HEK293 (cell line): Measurements from ENCODE around the gene FLNC.

Experiments
- GLI4 ChIP-seq: fragments of 450-650 bp; formaldehyde crosslinking; IDR thresholded peaks from 2 replicates; pipeline ENCODE4 v1.5.1; 2016; ENCODE audit warnings: missing biosample characterization, missing genetic modification characterization
- HIC1 ChIP-seq: fragments of 450-650 bp; formaldehyde crosslinking; IDR thresholded peaks from 2 replicates; pipeline ENCODE4 v1.5.1; 2016; ENCODE audit warnings: missing biosample characterization, missing genetic modification characterization
- HOXA7 ChIP-seq: sonication (generic); formaldehyde crosslinking; IDR thresholded peaks from 2 replicates; pipeline ENCODE4 v1.8.1; 2022; ENCODE audit warnings: missing genetic modification reagents, borderline replicate concordance
- MZF1 ChIP-seq: fragments of 450-650 bp; formaldehyde crosslinking; IDR thresholded peaks from 2 replicates; pipeline ENCODE4 v1.5.1; 2017; ENCODE audit warnings: missing biosample characterization, missing genetic modification characterization, borderline replicate concordance
- PBX3 ChIP-seq: sonication (generic); formaldehyde crosslinking; IDR thresholded peaks from 2 replicates; pipeline ENCODE4 v1.8.1; 2022; ENCODE audit warnings: mild to moderate bottlenecking, moderate library complexity, missing genetic modification reagents
- REST ChIP-seq: fragments of 450-650 bp; formaldehyde crosslinking; IDR thresholded peaks from 2 replicates; pipeline ENCODE4 v1.5.1; 2016; ENCODE audit warnings: missing biosample characterization, missing genetic modification characterization
- SP7 ChIP-seq: fragments of 450-650 bp; formaldehyde crosslinking; IDR thresholded peaks from 2 replicates; pipeline ENCODE4 v1.5.1; 2016; ENCODE audit warnings: missing biosample characterization, missing genetic modification characterization
- ZBTB7A ChIP-seq: fragments of 450-650 bp; formaldehyde crosslinking; IDR thresholded peaks from 2 replicates; pipeline ENCODE4 v1.5.1; 2016; ENCODE audit warnings: low read depth, missing biosample characterization, missing genetic modification characterization
- ZNF132 ChIP-seq: fragments of 450-650 bp; formaldehyde crosslinking; IDR thresholded peaks from 2 replicates; pipeline ENCODE4 v1.5.1; 2017; ENCODE audit warnings: missing biosample characterization, missing genetic modification characterization, borderline replicate concordance
- ZNF155 ChIP-seq: fragments of 450-650 bp; formaldehyde crosslinking; IDR thresholded peaks from 2 replicates; pipeline ENCODE4 v1.5.1; 2016; ENCODE audit warnings: missing biosample characterization, missing genetic modification characterization
- ZNF19 ChIP-seq: fragments of 450-650 bp; formaldehyde crosslinking; IDR thresholded peaks from 2 replicates; pipeline ENCODE4; 2016; ENCODE audit warnings: missing biosample characterization, missing genetic modification characterization, low read depth
- ZNF23 ChIP-seq: fragments of 450-650 bp; formaldehyde crosslinking; IDR thresholded peaks from 2 replicates; pipeline ENCODE4 v1.5.1; 2016; ENCODE audit warnings: missing biosample characterization, missing genetic modification characterization, borderline replicate concordance
- ZNF26 ChIP-seq: fragments of 450-650 bp; formaldehyde crosslinking; IDR thresholded peaks from 2 replicates; pipeline ENCODE4 v1.5.1; 2016; ENCODE audit warnings: missing biosample characterization, missing genetic modification characterization
- ZNF302 ChIP-seq: fragments of 450-650 bp; formaldehyde crosslinking; IDR thresholded peaks from 2 replicates; pipeline ENCODE4 v1.5.1; 2016; ENCODE audit warnings: missing biosample characterization, missing genetic modification characterization, low read depth
- ZNF404 ChIP-seq: fragments of 450-650 bp; formaldehyde crosslinking; IDR thresholded peaks from 2 replicates; pipeline ENCODE4 v1.5.1; 2017; ENCODE audit warnings: missing biosample characterization, missing genetic modification characterization
- ZNF426 ChIP-seq: fragments of 450-650 bp; formaldehyde crosslinking; IDR thresholded peaks from 2 replicates; pipeline ENCODE4 v1.5.1; 2017; ENCODE audit warnings: missing biosample characterization, missing genetic modification characterization, mild to moderate bottlenecking, inconsistent platforms, moderate library complexity
- ZNF514 ChIP-seq: fragments of 450-650 bp; formaldehyde crosslinking; IDR thresholded peaks from 2 replicates; pipeline ENCODE4 v1.5.1; 2016; ENCODE audit warnings: missing biosample characterization, missing genetic modification characterization
- ZNF518A ChIP-seq: fragments of 450-650 bp; formaldehyde crosslinking; conservative IDR thresholded peaks from 2 replicates; pipeline ENCODE4 v1.5.1; 2016; ENCODE audit warnings: low read depth, missing biosample characterization, missing genetic modification characterization
- ZNF544 ChIP-seq: fragments of 450-650 bp; formaldehyde crosslinking; IDR thresholded peaks from 2 replicates; pipeline ENCODE4 v1.5.0; 2017; ENCODE audit warnings: missing biosample characterization, missing genetic modification characterization
- ZNF560 ChIP-seq: fragments of 450-650 bp; formaldehyde crosslinking; IDR thresholded peaks from 2 replicates; pipeline ENCODE4 v1.5.1; 2017; ENCODE audit warnings: missing biosample characterization, missing genetic modification characterization, borderline replicate concordance
- ZNF610 ChIP-seq: fragments of 450-650 bp; formaldehyde crosslinking; IDR thresholded peaks from 2 replicates; pipeline ENCODE4 v1.5.1; 2016; ENCODE audit warnings: missing biosample characterization, missing genetic modification characterization, borderline replicate concordance
- ZNF747 ChIP-seq: fragments of 450-650 bp; formaldehyde crosslinking; IDR thresholded peaks from 2 replicates; pipeline ENCODE4 v1.5.1; 2016; ENCODE audit warnings: missing biosample characterization, missing genetic modification characterization
- ZNF791 ChIP-seq: fragments of 450-650 bp; formaldehyde crosslinking; IDR thresholded peaks from 2 replicates; pipeline ENCODE4 v1.5.1; 2016; ENCODE audit warnings: missing biosample characterization, missing genetic modification characterization
- ZSCAN4 ChIP-seq: fragments of 450-650 bp; formaldehyde crosslinking; IDR thresholded peaks from 2 replicates; pipeline ENCODE4 v1.5.1; 2017; ENCODE audit warnings: missing biosample characterization, missing genetic modification characterization

Gene FLNC

GRCh38 chr7:128783143-128783861 lies 46.9 kb upstream of the FLNC start (continued):
- peak; percentile 39; the same call in 1 of the 2 replicates for TF ChIP-seq ZSCAN4 (tag by site-specific recombination)
- TF ChIP-seq SP7 (tag by site-specific recombination) = peak; percentile 79
- TF ChIP-seq ZNF791 (tag by site-specific recombination) = no peak
- TF ChIP-seq ZNF26 = no peak; the same call in 1 of the 2 replicates
- no peak for TF ChIP-seq ZBTB7A (tag by site-specific recombination)
- no peak for TF ChIP-seq ZNF544 (tag by site-specific recombination)
- TF ChIP-seq ZNF302 (tag by site-specific recombination) = no peak
- no peak for TF ChIP-seq ZNF560 (tag by site-specific recombination)
- no peak for TF ChIP-seq ZNF23 (tag by site-specific recombination)
- TF ChIP-seq HIC1 (tag by site-specific recombination) = no peak
- 0 out of 2 replicates have a peak, but pooled peaks have one; percentile 13 for TF ChIP-seq MZF1
- no peak for TF ChIP-seq ZNF514
- 0 out of 2 replicates have a peak, but pooled peaks have one; percentile 41 for TF ChIP-seq ZNF518A
- no peak for TF ChIP-seq ZNF426 (tag by site-specific recombination)
- TF ChIP-seq HOXA7 = no peak
- no peak for TF ChIP-seq PBX3 (CRISPR knock-in tag)
- TF ChIP-seq ZNF610 (tag by site-specific recombination) = peak; percentile 74; the same call in 1 of the 2 replicates
- TF ChIP-seq ZNF155 (tag by site-specific recombination) = no peak
- no peak for TF ChIP-seq ZNF132 (tag by site-specific recombination)
- TF ChIP-seq ZNF404 (tag by site-specific recombination) = no peak
- TF ChIP-seq REST (tag by site-specific recombination) = peak; percentile 49; the same call in 1 of the 2 replicates
- no peak for TF ChIP-seq ZNF19
- TF ChIP-seq ZNF747 (tag by site-specific recombination) = no peak
- no peak for TF ChIP-seq GLI4 (tag by site-specific recombination)
